GM12864 (cell line): ENCODE results near the gene TMEM123.
"Not testable (repeated sequence)": the region's sequence is repeated elsewhere in the genome, so short reads cannot be mapped to it uniquely, and the experiment has no call there.

Experiments used
- DNase-seq: peaks from one replicate; pipeline ENCODE4 v3.0.0-alpha.2; 2011; ENCODE audit warnings: low read depth
- H3K4me3 ChIP-seq: 2 replicates; pipeline ENCODE4 v1.5.1; 2011; ENCODE audit warnings: mild to moderate bottlenecking, low read depth, low read length, control low read depth
- TF ChIP-seq, protein P1 (sequence below): IDR thresholded peaks from 2 replicates; pipeline ENCODE4 v1.5.1; 2011; ENCODE audit warnings: low read depth, mild to moderate bottlenecking, moderate library complexity, low read length, control low read depth, inconsistent platforms; ENCODE audit errors: missing control alignments

The TMEM123 gene

DNA sequence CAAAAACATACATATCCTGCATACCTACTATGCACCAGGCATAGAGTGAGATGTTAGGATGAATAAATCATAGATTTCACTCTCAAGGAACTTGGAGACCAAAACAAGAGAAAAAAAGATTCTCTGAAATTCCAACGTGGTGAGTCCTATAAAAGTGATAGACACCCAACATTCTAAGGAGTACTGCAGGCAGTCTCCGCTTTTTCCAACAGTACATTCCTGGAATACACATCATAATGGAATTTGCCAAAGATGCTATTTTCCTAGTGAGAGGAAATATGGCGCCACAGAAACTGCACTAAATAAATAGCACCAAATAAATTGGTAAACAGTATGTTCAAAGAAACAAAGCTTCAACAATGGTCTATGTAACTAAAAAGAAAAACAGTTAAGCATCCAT lies 6.0 kb downstream of the TMEM123 start:
- TF ChIP-seq, protein P1, sequence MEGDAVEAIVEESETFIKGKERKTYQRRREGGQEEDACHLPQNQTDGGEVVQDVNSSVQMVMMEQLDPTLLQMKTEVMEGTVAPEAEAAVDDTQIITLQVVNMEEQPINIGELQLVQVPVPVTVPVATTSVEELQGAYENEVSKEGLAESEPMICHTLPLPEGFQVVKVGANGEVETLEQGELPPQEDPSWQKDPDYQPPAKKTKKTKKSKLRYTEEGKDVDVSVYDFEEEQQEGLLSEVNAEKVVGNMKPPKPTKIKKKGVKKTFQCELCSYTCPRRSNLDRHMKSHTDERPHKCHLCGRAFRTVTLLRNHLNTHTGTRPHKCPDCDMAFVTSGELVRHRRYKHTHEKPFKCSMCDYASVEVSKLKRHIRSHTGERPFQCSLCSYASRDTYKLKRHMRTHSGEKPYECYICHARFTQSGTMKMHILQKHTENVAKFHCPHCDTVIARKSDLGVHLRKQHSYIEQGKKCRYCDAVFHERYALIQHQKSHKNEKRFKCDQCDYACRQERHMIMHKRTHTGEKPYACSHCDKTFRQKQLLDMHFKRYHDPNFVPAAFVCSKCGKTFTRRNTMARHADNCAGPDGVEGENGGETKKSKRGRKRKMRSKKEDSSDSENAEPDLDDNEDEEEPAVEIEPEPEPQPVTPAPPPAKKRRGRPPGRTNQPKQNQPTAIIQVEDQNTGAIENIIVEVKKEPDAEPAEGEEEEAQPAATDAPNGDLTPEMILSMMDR = no peak
- no peak for DNase-seq
- no peak overlapping the region for H3K4me3 ChIP-seq

DNA sequence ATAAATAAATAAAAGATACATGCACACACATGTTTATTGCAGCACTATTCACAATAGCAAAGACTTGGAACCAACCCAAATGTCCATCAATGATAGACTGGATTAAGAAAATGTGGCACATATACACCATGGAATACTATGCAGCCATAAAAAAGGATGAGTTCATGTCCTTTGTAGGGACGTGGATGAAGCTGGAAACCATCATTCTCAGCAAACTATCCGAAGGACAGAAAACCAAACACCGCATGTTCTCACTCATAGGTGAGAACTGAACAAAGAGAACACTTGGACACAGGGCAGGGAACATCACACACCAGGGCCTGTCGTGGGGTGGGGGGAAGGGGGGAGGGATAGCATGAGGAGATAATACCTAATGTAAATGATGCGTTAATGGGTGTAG lies 7.9 kb downstream of the TMEM123 start:
- DNase-seq, H3K4me3 ChIP-seq: not testable (repeated sequence)

DNA sequence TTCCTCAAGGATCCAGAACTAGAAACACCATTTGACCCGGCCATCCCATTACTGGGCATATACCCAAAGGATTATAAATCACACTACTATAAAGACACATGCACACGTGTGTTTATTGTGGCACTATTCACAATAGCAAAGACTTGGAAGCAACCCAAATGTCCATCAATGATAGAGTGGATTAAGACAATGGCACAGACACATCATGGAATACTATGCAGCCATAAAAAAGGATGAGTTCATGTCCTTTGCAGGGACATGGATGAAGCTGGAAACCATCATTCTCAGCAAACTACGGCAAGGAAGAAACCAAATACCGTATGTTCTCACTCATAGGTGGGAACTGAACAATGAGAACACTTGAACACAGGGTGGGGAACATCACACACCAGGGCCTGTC lies 8.4 kb downstream of the TMEM123 start:
- H3K4me3 ChIP-seq, DNase-seq: not testable (repeated sequence)

DNA sequence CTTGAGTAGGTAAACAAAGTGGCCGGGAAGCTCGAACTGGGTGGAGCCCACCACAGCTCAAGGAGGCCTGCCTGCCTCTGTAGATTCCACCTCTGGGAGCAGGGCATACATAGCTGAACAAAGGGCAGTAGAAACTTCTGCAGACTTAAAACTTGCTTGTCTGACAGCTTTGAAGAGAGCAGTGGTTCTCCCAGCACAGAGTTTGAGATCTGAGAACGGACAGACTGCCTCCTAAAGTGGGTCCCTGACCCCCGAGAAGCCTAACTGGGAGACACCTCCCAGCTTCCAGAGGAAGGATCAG lies 13.6 kb downstream of the TMEM123 start:
- H3K4me3 ChIP-seq, DNase-seq: not testable (repeated sequence)

DNA sequence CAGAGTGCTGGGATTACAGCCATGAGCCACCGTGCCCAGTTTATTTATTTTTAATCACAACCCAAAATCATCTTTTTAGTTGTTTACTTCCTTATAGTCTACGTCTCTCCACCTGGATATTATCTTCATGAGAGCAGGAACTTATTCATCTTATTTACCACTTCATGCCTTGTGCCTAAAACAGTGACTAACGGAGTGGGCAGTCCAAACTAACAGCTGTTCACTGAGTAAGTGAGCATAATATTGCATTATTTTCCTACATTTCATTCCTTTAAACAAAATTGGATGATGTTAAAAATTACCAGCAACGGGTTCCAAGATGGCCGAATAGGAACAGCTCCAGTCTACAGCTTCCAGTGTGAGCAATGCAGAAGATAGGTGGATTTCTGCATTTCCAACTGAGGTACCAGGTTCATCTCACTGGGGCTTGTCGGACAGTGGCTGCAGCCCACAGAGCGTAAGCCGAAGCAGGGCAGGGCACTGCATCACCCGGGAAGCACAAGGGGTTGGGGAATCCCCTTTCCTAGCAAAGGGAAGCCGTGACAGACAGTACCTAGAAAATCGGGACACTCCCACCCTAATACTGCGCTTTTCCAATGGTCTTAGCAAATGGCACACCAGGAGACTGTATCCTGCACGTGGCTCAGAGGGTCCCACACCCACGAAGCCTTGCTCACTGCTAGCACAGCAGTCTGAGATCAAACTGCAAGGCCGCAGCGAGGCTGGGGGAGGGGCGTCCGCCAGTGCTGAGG lies 14.1 kb downstream of the TMEM123 start:
- no peak overlapping the region for H3K4me3 ChIP-seq
- no peak for DNase-seq
- TF ChIP-seq, protein P1 = no peak

DNA sequence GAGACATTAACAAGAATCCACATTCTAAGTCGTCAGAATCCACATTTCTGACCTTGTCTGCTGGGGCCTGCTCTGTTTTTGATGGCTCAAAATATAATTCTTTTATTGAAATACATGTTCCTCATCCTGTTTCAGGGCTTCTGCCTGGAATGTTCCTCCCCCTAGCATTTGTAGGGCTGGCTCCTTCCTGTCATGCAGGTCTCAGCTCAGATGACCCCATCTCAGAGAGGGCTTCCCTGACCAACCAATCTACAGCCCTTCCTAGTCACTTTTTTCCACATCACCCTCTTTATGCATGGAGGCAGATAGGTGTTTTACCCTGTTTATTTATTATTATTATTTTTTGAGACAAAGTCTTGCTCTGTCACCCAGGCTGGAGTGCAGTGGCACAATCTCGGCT lies 14.8 kb downstream of the TMEM123 start:
- TF ChIP-seq, protein P1 = no peak
- H3K4me3 ChIP-seq = no peak overlapping the region
- no peak for DNase-seq

DNA sequence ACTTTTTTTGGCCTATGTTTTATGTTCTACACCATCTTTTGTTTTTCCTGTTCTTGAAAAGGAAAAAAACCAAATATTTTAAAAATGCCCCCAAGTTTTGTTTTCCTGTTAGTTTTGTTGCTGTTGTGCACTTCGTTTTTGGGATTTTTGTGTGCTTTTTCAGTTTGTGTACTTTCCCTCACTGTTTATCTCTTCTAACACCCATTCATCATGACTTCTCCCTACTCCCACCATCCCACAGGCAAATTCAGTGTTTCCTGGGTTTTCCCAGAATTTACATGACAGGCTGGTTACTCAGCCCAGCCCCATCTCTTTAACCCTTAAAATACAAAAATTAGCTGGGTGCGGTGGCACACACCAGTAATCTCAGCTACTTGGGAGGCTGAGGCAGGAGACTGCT lies 15.6 kb downstream of the TMEM123 start:
- no peak overlapping the region for H3K4me3 ChIP-seq
- TF ChIP-seq, protein P1 = no peak
- DNase-seq = no peak

DNA sequence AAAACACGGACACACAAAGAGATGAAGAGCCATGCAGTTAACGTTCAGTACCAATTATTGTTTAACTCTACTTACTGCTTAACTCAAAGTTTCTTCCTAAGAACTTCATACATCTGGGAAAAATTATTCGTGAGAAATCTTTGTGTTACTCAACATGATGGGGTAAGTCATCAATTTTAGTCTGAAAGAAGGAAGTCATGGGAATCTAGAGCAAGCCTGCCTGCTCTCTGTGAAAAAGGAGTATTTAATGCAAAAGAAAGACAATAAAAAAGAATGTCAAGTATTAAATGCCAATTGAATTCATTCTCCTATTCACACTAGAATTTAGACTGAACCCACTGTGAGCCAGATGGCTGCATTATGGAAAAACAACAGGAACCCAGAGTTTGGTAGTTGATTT lies 16.0 kb downstream of the TMEM123 start:
- TF ChIP-seq, protein P1 = no peak
- DNase-seq = no peak
- no peak overlapping the region for H3K4me3 ChIP-seq

DNA sequence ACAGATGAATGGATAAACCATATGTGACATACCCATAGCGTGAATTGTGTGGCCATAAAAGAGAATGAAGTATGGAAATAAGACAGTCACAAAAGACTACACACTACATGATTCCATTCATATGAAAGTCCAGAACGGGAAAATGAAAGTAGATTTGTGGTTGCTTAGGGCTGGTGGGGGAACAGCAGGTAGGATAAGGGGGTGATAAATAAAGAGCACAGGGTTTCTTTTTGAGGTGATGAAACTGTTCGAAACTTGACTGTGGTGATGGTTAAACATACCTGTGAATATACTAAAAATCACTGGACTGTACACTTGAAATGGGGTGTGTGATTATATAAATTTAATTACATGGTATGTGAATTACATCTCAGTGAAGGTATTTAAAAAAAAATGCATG lies 16.9 kb downstream of the TMEM123 start:
- TF ChIP-seq, protein P1 = no peak
- no peak overlapping the region for H3K4me3 ChIP-seq
- DNase-seq = no peak

DNA sequence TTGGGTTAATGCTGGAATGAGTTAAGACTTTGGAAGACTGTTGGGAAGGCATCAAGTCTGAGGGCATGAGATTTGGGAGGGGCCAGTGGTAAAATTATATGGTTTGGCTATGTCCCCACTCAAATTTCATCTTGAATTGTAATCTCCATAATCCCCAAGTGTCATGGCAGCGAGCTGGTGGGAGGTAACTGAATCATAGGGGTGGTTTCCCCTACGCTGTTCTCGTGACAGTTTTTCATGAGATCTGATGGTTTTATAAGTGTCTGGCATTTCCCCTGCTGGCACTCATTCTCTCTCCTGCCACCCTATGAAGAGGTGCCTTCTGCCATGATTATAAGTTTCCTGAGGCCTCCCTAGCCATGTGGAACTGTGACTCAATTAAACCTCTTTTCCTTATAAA lies 19.0 kb downstream of the TMEM123 start:
- not testable (repeated sequence) for DNase-seq, H3K4me3 ChIP-seq

DNA sequence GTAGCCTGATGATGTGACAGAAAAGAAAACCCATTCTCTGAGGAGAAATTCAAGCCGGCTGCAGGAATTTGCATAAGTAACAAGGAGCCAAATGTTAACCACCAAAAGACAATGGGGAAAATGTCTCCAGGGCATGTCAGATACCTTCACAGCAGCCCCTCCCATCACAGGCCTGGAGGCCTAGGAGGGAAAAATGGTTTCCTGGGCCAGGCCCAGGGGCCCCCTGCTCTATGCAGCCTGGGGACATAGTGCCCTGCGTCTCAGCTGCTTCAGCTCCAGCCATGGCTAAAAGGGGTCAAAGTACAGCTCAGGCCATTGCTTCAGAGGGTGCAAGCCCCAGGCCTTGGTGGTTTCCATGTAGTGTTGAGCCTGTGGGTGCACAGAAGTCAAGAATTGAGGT lies 20.0 kb downstream of the TMEM123 start:
- DNase-seq, H3K4me3 ChIP-seq: not testable (repeated sequence)
